ENCODE results near the gene LY9. TPM values are rescaled to one million over a fixed set of nuclear protein-coding genes. Genes with fewer than 3 reads are reported as not detected.

The LY9 gene
- total RNA-seq, 4 donors from 2014 or later = 0.40 to 9.4 (median 1.8) TPM

DNA sequence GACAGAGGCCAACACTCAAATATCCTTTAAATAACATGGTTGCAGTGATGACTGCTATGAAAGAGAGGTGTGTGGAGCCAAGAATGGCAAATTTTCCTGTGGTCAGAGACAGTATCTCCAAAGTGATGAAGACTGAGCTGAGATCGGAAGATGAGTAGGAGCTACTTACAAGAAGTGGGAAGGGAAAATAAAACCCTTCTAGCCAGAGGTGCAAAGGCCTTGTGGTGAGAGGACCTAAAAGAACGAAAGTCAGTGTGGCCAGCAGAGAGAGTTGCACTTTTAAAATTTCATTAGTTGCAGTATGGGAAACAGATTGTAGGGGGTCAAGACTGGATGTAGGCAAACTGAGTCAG, 39.1 kb upstream of the LY9 start:
- Histone ChIP-seq H3K9me3 (no peaks in the 10 kb centered on the region), H3K4me1 (no peaks in the 10 kb centered on the region), H3K4me3 (no peak overlapping the region), H3K27me3 (no peaks in the 10 kb centered on the region), H3K27ac (no peak overlapping the region), H3K36me3 (no peaks in the 10 kb centered on the region)
- DNase-seq = no peak
- WGBS, 2 donors (ENCODE audit: low coverage in 1 of 2) = 71 to 81% methylated on average over 1 to 2 of the region's 2 CpGs
- TF ChIP-seq POLR2AphosphoS5 (IDR thresholded peaks at IDR 0.05) = no peak
- no peak for TF ChIP-seq POLR2A (IDR thresholded peaks at IDR 0.05)
- TF ChIP-seq, protein P1, sequence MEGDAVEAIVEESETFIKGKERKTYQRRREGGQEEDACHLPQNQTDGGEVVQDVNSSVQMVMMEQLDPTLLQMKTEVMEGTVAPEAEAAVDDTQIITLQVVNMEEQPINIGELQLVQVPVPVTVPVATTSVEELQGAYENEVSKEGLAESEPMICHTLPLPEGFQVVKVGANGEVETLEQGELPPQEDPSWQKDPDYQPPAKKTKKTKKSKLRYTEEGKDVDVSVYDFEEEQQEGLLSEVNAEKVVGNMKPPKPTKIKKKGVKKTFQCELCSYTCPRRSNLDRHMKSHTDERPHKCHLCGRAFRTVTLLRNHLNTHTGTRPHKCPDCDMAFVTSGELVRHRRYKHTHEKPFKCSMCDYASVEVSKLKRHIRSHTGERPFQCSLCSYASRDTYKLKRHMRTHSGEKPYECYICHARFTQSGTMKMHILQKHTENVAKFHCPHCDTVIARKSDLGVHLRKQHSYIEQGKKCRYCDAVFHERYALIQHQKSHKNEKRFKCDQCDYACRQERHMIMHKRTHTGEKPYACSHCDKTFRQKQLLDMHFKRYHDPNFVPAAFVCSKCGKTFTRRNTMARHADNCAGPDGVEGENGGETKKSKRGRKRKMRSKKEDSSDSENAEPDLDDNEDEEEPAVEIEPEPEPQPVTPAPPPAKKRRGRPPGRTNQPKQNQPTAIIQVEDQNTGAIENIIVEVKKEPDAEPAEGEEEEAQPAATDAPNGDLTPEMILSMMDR (IDR thresholded peaks at IDR 0.05) = no peak
- no peak for TF ChIP-seq EP300 (IDR thresholded peaks at IDR 0.05; ENCODE audit: low read depth)
- in situ Hi-C loops (cut with MboI; ENCODE audit: low pct_ligation_motif_present in 1 of 4, low pct_unique_long_range_greater_than_20kb in 1 of 4, low sequenced_read_pairs in 3 of 4) = no loop called here
- intact Hi-C loops (cut with DNase I; ENCODE audit: low total_unique reads) = no loop called here

GRCh38 chr1:160758521-160758920, 37.5 kb upstream of the LY9 start:
- intact Hi-C loops (cut with DNase I; ENCODE audit: low total_unique reads) = no loop called here
- 92 to 100% methylated on average over 2 of the region's 2 CpGs for WGBS, 2 donors (ENCODE audit: low coverage in 1 of 2)
- Histone ChIP-seq H3K4me3 (no peak overlapping the region), H3K36me3 (no peaks in the 10 kb centered on the region), H3K9me3 (no peaks in the 10 kb centered on the region), H3K4me1 (no peaks in the 10 kb centered on the region), H3K27ac (no peak overlapping the region), H3K27me3 (no peaks in the 10 kb centered on the region)
- in situ Hi-C loops (cut with MboI; ENCODE audit: low pct_ligation_motif_present in 1 of 4, low pct_unique_long_range_greater_than_20kb in 1 of 4, low sequenced_read_pairs in 3 of 4) = no loop called here
- TF ChIP-seq POLR2A (IDR thresholded peaks at IDR 0.05) (no peak), EP300 (IDR thresholded peaks at IDR 0.05; ENCODE audit: low read depth) (no peak), POLR2AphosphoS5 (IDR thresholded peaks at IDR 0.05) (no peak)
- TF ChIP-seq, protein P1 (IDR thresholded peaks at IDR 0.05) = no peak
- DNase-seq = no peak

DNA sequence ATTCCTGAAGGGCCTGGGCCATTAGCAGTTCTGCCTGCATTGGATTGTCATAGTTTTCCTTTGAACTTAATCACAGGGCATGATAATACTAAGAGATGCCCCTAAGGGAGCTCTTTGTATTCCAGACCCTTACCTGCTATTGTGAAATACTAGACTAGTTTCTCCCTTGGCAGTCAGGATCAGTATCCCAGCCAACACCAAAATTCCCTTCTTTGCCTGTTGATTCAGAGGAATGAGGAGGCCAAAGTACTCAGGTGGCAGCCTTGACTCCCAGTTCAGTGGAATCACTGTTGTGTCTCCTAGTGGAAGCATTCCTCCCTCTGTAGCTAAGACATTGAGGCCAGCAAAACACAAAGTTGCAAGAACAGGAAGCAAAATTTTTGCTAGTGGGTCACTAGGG, 36.2 kb upstream of the LY9 start:
- TF ChIP-seq POLR2AphosphoS5 (IDR thresholded peaks at IDR 0.05) (no peak), EP300 (IDR thresholded peaks at IDR 0.05; ENCODE audit: low read depth) (no peak), POLR2A (IDR thresholded peaks at IDR 0.05) (no peak)
- TF ChIP-seq, protein P1 (IDR thresholded peaks at IDR 0.05) = no peak
- no peak overlapping the region for H3K4me3 ChIP-seq
- H3K4me1 ChIP-seq = no peaks in the 10 kb centered on the region
- no peaks in the 10 kb centered on the region for H3K9me3 ChIP-seq
- no peaks in the 10 kb centered on the region for H3K36me3 ChIP-seq
- H3K27ac ChIP-seq = no peak overlapping the region
- in situ Hi-C loops (cut with MboI; ENCODE audit: low pct_ligation_motif_present in 1 of 4, low pct_unique_long_range_greater_than_20kb in 1 of 4, low sequenced_read_pairs in 3 of 4) (loop anchor here in 1 of 4 donors (10.0 kb wide), 1 partner anchor 75 kb away; no protein-coding TSS in a partner anchor), intact Hi-C loops (cut with DNase I; ENCODE audit: low total_unique reads) (no loop called here)
- H3K27me3 ChIP-seq = no peaks in the 10 kb centered on the region
- no peak for DNase-seq

GRCh38 chr1:160761046-160761445, 34.9 kb upstream of the LY9 start:
- H3K4me1 ChIP-seq = no peaks in the 10 kb centered on the region
- TF ChIP-seq, protein P1 (IDR thresholded peaks at IDR 0.05) = no peak
- no peak for TF ChIP-seq POLR2AphosphoS5 (IDR thresholded peaks at IDR 0.05)
- no peak for TF ChIP-seq POLR2A (IDR thresholded peaks at IDR 0.05)
- TF ChIP-seq EP300 (IDR thresholded peaks at IDR 0.05; ENCODE audit: low read depth) = no peak
- no peaks in the 10 kb centered on the region for H3K9me3 ChIP-seq
- DNase-seq = no peak
- no peak overlapping the region for H3K27ac ChIP-seq
- H3K4me3 ChIP-seq = no peak overlapping the region
- in situ Hi-C loops (cut with MboI; ENCODE audit: low pct_ligation_motif_present in 1 of 4, low pct_unique_long_range_greater_than_20kb in 1 of 4, low sequenced_read_pairs in 3 of 4) (loop anchor here in 1 of 4 donors (10.0 kb wide), 1 partner anchor 76 kb away; no protein-coding TSS in a partner anchor), intact Hi-C loops (cut with DNase I; ENCODE audit: low total_unique reads) (no loop called here)
- H3K36me3 ChIP-seq = no peaks in the 10 kb centered on the region
- H3K27me3 ChIP-seq = no peaks in the 10 kb centered on the region
- WGBS, 2 donors (ENCODE audit: low coverage in 1 of 2) = 81 to 89% methylated on average over 3 to 4 of the region's 4 CpGs
